GM19397 (cell line): ENCODE measurements around the gene UNC93B1.
"Not testable (repeated sequence)": the region's sequence is repeated elsewhere in the genome, so short reads cannot be mapped to it uniquely, and the experiment has no call there.

ENCODE experiments used
- ATAC-seq: cut with Tn5 transposase; IDR thresholded peaks from one replicate; pipeline ENCODE4 v1.9.1; 2021; ENCODE audit warnings: mild to moderate bottlenecking, moderate library complexity; ENCODE audit not compliant: unreplicated experiment

UNC93B1 gene

DNA sequence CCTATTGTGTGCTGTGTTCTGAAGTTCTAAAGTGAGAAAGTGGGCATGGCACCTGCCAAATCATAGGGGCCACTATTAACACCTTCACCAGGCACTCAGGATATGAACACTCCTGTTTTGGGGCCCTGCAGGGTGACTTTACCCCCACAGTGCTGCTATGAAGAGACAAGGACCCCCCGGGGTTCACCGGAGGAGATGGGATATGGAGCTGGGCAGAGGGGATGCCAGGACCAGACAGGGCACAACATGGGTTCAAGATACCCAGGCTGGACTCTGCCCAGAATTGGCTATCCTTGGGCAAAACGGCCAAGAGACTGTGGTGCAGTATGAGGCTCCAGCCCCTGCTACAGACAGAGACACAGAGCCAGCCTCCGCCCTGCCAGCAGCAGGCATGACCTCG, 9.5 kb downstream of the UNC93B1 start:
- ATAC-seq, result not testable (repeated sequence)

DNA sequence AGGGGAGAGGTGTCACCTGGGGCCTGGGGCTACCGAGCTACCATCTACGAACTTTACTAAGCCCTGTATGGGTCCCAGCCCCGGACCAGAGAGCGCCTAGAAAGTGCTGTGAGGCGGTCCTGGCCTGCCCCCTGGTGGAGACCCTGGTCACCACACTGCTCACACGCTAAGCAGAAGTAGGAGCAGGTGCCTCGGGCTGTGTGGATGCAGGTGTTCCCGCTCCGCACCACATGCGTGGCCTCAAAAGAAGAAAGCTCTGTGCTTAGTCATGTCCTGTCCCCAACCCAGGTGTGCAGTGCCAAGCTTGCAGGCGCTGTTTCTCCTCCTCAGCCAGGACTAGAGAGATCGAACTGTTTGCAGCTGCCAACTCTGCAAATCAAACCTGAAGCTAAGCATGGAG, 10.1 kb downstream of the UNC93B1 start:
- not testable (repeated sequence) for ATAC-seq

DNA sequence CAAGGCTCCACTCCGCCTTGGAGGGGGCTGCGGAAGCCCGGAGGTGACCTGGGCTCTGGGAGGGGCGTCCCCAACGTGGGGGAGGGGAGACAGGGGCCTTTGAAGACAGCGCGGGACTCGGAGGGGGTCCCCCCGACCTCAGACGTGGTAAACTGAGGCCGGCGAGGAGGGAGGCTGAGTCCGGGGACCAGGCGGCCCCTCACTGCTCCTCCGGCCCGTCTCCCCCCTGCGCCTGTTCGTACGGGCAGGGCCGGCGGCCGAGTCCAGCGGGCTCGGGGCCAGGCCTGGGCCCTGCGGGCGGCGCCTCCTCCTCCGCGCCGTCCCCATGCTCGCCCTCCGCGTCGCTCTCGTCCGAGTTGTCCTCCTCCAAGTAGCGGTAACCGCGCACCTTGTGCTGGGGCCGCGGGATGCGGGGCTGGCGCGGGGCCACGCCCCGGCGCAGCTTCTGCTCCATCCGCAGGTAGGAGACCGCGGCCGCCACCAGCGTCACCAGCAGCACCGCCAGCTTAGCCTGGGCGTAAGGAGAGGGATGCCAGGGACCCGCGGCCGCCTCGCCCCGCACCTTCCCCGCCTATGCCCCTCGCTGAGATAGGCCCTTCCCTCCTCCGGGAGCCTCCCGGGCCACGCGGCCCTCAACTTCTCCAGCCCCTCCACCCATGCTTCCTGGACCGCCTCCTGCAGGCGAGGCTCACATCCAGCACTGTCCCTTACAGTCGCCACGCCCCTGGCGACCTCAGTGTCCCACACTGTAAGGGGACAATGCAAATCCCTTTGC, 12.4 kb downstream of the UNC93B1 start:
- not testable (repeated sequence) for ATAC-seq

DNA sequence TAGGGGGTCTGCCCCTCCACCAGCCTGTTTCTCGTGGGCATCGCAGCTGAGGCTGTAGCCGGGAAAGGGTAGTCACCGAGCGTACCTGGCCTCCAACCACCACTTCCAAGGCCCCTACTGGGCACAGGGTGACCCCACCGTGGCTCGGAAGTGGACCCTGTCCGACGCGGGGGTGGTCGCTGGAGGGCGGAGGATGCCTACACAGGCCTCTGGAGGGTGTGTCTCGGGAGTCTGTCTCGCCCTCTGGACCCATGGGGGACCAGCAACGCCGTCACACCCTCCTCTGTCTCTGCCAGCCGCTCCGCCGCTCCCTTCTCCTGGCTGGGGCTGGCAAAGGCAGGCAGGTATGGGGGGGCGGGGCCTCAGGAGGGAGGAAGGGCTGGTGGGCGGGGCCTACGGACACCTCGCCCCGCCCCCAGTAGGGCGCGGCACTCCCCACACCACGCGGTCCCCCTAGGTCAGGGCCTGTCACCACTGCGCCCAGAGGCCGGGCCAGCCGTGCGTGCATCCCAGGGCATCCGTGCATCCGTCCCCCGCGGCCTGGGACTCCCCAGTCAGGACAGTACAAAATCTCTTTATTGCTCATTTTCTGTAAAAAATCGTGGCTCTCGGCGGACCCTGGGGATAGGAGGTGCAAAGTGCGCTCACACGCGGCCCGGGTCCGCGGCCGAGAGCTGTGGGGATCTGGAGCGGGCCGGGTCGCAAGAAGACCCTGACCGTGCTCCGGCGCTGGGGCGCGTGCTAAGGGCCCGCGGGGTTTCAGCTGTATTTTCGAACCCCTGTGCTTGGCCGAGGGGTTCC, 13.2 kb downstream of the UNC93B1 start:
- ATAC-seq, result not testable (repeated sequence)

DNA sequence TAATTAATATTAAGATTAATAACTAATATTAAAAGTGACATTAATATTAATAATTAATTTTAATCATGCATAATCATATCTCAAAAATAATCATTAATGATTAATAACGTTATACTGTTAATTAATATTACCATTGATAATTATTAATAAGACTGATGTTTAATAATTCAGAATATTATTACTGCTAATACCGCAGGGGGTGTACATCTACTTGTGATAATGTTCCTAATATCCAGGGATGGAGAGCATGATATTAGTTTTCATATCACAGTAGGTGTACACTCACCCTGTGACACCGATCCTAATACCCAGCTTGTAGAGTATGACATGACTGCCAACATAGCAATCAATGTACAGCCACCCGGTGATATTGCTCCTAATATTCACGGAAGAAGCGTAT, 18.6 kb downstream of the UNC93B1 start:
- not testable (repeated sequence) for ATAC-seq

DNA sequence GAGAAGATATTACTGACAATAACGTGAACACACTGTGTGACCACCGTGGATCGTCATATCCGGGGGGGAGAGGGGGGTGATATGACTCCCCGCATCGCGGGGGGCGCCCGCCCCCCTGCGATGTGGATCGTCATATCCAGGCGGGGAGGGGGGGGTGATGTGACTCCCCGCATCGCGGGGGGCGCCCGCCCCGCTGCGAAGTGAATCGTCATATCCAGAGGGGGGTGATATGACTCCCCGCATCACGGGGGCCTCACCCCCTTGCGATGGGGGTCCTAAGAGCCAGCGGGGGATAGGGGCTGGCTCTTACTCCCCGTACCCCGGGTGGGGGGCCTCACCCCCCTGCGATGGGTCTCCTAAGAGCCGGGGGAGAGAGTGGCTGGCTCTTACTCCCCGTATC, 19.9 kb downstream of the UNC93B1 start:
- ATAC-seq, result no peak

DNA sequence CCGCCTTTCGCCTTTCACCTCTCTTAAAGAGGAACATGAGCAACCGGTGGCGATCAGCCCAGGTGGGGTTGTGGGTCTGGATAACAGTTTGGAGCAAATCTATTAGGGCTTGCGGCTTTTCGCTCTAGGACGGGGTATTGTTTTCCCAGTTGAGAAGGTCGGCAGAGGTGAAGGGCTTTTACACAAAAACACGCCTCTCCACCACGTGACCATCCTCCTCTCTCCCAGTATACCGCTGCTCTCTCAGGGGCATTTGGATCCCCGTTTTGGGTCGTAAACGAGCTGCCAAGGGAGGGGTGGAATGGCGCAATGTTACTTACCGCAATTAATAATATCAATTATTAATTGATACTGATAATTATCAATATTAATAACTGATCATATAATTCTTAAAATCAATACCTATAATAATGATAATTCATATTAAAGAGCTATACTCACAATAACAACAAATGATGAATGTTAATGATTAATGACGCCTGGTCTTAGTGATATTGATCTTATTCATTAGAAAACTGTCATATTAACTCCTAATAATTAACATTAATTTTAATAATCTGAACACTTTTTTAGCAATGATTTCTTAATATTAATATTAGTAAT, 21.5 kb downstream of the UNC93B1 start:
- not testable (repeated sequence) for ATAC-seq

DNA sequence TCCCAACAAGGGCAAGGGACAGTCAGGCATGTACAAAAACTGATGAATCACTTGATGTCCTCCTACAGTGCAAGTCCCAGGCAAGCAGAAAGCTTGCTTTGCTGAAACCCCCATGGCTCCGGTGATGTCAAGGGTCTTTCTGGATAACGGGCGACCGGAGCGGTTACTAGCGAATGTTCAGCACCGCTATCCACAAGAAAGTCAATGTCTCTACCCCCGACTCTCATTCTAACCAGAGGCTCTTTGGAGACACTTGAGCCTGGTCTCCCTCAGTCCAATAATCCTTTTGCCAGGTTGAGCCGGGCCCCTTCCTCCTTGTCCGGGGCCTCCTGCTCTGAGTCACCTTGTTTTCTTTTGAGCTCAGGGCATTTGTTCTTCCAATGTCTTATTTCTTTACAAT, 22.7 kb downstream of the UNC93B1 start:
- not testable (repeated sequence) for ATAC-seq

DNA sequence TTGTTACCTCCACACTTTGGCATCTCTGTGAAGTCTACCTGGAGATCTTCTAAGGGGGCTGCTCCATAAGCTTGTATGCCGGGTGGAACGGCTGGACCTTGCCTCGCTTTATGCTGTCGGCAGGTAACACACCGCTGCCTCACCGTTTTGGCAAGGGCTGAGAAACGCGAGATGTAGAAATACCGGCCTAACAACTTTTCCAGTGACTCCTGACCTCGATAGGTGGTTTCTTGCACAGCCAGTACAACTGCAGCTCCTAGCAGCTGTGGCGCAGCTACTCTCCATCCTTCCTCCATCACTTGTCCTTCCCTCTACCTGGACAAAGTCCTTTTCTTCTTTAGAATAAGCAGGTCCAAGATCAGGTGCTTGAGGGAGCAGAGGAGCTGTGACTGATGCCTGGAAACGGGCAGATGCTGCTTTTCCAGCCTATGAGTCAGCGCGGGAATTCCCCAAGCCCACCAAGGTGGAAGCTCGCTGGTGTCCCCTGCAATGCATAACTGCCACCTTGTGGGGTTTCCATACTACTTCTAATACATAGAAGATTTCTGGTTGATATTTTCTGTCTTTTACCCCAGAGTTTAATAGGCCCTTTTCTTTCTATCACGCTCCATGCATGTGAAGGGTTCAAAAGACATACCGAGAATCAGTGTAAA, 25.0 kb downstream of the UNC93B1 start:
- ATAC-seq, result not testable (repeated sequence)

DNA sequence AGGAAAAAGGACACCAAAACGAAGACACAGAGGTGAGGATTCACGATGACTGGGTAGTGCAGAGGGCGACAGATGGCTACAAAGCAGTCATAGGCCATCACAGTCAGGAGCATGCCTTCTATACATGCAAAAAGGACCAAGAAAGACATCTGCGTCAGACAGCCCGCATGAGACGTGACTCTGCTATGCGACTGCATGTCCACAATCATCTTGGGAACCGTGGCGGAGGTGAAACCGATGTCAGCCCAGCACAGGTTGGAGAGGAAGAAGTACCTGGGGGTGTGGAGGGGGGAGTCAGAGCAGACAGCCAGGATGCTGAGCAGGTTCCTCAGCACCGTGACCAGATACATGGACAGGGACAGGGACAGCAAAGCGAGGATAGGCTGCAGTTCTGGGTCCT, 29.2 kb downstream of the UNC93B1 start:
- not testable (repeated sequence) for ATAC-seq

DNA sequence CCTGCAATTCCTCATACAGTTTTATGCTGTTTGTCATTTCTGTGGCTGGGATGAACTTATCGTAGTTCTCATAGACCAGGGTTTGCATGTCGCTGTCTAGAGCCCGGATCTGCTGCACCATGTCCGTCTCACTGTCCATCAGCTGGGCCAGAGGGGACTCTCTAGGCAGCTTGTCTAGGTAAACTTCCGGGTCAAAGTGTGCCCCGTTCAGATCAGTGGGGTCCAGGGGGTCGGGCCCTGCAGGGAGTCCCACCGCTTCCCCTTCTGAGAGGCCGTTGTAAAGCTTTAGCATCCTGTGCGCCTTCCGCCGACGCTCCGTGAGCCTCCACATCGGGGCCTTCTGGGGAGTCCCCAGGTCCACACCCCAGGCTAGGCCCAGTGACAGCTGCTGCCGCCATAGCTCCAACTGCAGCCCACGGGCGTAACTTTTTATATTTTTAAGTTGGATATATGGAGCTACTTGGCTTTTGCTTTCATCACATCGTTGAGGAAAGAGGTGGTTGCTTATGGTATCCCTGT, 38.0 kb downstream of the UNC93B1 start:
- not testable (repeated sequence) for ATAC-seq

DNA sequence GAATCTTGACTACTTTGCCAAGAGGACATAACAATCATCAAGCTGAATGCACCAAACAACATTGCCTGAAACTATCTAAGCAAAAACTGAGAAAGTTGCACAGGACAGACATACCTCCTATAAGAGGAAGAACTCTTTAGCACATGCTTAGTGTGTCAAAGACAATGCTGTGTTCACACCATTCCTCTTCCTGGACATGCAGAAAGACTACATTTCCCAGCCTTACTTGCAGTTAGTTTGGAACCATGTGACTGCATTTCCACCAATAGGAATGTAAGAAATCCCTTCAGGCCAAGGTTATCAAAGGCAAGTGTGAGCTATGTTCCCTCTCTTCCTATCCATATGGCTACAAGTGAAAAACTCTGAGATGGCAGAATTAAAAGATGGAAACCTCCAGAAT, 39.2 kb downstream of the UNC93B1 start:
- ATAC-seq, result not testable (repeated sequence)

DNA sequence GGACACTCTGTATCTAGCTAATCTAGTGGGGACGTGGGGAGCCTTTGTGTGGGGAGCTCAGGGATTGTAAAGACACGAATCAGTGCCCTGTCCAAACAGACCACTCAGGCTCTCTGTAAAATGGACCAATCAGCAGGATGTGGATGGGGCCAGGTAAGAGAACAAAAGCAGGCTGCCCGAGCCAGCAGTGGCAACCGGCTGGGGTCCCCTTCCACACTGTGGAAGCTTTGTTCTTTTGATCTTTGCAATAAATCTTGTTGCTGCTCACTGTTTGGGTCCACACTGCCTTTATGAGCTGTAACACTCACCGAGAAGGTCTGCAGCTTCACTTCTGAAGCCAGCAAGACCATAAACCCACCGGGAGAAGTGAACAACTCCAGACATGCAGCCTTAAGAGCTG, 40.0 kb downstream of the UNC93B1 start:
- ATAC-seq, result not testable (repeated sequence)

DNA sequence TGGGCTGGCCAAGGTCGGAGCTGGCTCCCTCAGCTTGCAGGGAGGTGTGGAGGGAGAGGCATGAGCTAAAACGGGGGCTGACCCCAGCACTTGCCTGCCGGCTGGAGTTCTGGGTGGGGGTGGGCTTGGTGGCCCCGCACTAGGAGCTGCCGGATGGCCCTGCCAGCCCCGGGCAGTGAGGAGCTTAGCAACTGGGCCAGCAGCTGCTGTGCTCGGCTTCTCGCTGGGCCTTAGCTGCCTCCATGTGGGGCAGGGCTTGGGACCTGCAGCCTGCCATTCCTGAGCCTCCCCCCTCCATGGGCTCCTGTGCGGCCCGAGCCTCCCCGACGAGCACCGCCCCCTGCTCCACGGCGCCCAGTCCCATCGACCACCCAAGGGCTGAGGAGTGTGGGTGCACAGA, 40.7 kb downstream of the UNC93B1 start:
- ATAC-seq, result not testable (repeated sequence)

DNA sequence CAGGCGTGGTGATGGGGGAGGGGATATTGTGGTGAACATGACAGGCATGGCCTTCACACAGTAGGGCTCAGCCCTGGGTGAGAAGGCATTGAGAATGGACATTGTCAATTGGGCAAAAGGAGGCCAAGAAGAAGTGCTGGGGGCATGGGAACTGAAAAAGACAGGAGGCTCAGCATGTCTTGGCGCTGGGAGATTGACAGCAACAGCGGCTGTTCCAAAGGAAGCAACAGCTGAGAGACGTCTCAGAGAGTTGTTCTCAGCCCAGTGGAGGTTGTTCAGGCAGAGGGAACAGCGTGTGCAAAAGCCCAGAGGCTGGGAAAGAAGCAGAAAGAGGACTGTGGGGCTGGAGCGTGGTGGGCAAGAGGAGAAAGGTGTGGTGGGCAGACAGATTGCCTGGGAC, 47.7 kb downstream of the UNC93B1 start:
- not testable (repeated sequence) for ATAC-seq

DNA sequence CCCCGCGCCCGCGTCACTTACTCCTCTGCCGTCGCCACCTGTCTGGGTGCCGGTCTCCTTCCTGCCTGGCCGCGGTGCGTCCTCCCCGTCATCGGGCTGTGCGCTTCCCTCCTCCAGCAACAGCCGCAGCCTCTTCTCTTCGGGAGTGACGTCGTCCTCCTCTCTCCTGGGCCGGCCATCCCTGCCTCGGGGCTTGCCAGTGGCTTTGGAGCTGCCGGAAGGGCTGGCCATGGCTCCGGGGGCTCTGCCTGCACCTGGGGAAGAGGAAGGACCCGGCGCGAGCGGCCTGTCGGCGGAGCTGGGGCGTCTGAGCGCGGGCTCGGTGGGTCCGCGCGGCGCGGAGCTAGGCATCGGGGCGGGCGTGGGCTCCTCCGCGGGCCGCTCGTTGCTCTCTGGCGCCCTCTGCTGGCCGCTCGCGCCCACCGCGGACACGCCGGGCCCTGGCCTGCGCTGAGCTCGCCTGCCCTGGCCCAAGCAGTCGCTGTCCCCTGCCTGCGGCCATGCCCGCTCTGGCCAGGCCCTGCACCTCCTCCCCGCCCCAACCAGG, 48.4 kb downstream of the UNC93B1 start:
- not testable (repeated sequence) for ATAC-seq

DNA sequence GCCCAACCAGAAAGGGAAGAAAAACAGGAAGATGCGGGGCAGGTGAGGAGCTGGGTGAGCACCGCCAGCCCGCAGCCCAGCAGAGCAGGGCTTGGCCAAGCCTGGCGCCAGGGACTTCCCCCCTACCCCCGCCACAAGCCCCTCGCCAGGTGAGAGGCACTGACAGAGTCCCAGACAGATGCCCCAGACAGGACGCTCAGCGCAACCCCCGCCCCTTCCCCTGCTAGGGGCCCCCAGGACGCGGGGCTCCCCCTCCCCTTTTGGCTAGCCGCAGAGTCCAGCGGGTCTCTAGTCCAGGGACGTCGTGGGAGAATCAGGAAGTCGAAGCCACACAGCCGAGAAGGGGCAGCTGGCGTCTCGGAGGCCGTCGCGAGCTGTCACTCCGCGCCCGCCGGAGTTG, 48.9 kb downstream of the UNC93B1 start:
- not testable (repeated sequence) for ATAC-seq

DNA sequence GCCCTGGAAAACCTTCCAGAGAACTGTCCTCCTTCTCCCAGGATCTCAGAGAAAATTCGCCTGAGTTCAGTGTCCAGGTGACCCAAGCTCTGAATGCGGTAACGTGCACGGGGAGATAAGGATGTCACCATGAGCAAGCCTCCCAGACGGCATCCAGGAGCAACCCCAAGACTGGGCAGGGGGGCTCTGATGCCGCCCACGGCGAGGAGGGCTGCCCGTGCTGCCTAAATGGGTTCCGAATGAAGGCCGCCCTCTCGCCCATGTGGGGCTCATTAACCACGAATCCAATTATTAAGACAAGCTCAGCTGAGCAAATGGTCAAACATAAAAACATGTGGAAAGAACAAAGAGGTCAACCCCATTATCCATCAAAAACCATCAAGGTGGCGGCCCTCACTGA, 49.6 kb downstream of the UNC93B1 start:
- ATAC-seq, result not testable (repeated sequence)

DNA sequence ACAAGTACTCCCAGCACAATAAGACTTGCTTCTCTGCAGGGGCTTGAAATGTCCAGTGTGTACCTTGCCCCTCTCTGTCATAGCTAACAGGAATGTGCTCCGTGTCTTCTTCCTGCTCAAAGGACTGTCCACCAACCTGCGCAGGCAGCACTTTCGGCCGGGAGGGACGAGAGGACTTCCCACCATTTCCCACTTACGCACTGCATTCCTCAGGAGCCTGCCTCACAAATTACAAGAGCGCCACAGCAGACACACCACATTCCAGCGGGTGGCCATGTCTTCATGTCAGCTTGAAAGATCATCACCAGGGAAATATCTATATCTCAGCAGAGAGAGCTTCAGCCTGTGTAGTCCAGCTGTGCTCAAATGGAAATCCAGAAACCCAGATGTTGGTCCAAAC, 53.2 kb downstream of the UNC93B1 start:
- not testable (repeated sequence) for ATAC-seq

DNA sequence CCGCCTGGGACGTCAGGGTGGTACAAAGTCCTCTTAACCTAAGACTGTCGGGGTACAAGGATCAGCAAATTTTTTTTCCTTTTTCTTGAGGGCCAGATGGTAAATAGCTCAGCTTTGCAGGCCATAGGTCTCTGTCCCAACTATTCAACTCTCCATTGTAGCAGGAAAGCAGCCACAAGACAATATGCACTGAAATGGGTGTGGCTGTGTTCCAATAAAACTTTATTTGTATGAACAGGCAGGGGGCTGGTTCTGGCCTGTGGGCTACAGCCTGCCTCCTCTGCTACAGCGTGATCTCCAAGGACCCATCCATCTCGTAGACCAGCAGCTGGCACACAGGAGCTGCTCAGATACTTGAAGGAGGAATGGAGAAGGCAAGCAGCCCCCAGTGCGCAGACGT, 56.1 kb downstream of the UNC93B1 start:
- ATAC-seq, result not testable (repeated sequence)

DNA sequence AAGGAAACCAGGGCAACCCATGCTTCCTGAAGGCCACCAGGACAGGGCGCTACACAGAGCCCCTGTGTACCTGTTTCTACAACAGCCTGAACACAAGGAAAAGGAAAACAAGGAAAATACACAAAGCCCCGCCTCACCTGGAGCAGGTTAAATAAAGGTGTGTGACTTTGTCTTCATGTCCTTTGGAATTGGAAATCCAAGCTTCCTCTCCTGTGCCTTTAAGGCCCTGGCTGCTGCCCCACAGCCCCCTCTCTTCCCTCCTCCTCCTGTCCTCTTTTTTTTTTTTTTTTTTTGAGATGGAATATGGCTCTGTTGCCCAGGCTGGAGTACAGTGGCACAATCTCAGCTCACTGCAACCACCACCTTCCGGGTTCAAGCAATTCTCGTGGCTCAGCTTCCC, 57.5 kb downstream of the UNC93B1 start:
- not testable (repeated sequence) for ATAC-seq
